Endothelial cell of umbilical vein (primary cell): ENCODE results near the gene TRMO. TPM values are rescaled to one million over a fixed set of nuclear protein-coding genes. Genes with fewer than 3 reads are reported as not detected.

Experiments
- BruUV-seq: library from RNA; stranded (reverse); fragments of 400-500 nt; replicated peaks from 2 replicates; lab custom pipeline; 2021; lab: Mats Ljungman, UMichigan
- CTCF ChIA-PET: fragments of 300-600, 350-600 bp; sonication (Branson Sonifier 250); formaldehyde crosslinking; loops from one replicate; lab custom pipeline; 2021; ENCODE audit warnings: antibody characterized with exemption, inconsistent platforms; lab: Charles Lee
- POLR2A ChIA-PET: fragments of 300-600, 350-600 bp; sonication (Branson Sonifier 250); formaldehyde crosslinking; loops from one replicate; lab custom pipeline; 2021; ENCODE audit warnings: antibody characterized with exemption, inconsistent platforms; lab: Charles Lee
- DNase-seq: peaks from one replicate; pipeline ENCODE4 v3.0.0-alpha.2; 2011; ENCODE audit warnings: low read depth, low spot score
- FAIRE-seq: peaks from 2 replicates; lab custom pipeline; 2011; peaks lifted over from hg19 to GRCh38; lab: Jason Lieb, UNC
- H2AFZ ChIP-seq: 2 replicates; pipeline ENCODE4 v1.6.0; 2012; ENCODE audit warnings: low read depth, low read length, control low read depth, inconsistent platforms
- H3K27ac ChIP-seq: 2 replicates; pipeline ENCODE4 v1.5.1; 2011; ENCODE audit warnings: low read depth, mild to moderate bottlenecking, control low read depth, low read length, moderate library complexity; ENCODE audit not compliant: insufficient read depth
- H3K27me3 ChIP-seq, 2 experiments: 2 replicates each; pipeline versions ENCODE4 v1.6.0 to v1.6.1; 2011; ENCODE audit warnings: low read length in 2 of 2, mixed read lengths in 1 of 2; ENCODE audit not compliant: control insufficient read depth in 2 of 2, insufficient read depth in 2 of 2
- H3K36me3 ChIP-seq, 2 experiments: 2 replicates in 1 of 2; 3 replicates in 1 of 2; pipeline ENCODE4 v1.5.1; 2011; ENCODE audit warnings: low read length in 2 of 2, mild to moderate bottlenecking in 1 of 2, moderate library complexity in 1 of 2; ENCODE audit not compliant: control insufficient read depth in 2 of 2, insufficient read depth in 2 of 2; ENCODE audit errors: extremely low read depth in 1 of 2
- H3K4me1 ChIP-seq: 3 replicates; pipeline ENCODE4 v1.5.1; 2011; ENCODE audit warnings: mild to moderate bottlenecking, low read length; ENCODE audit not compliant: control insufficient read depth, insufficient read depth; ENCODE audit errors: extremely low read depth
- H3K4me2 ChIP-seq: 2 replicates; pipeline ENCODE4 v1.6.1; 2011; ENCODE audit warnings: low read length, control low read depth, mixed read lengths; ENCODE audit not compliant: insufficient read depth
- H3K4me3 ChIP-seq, 3 experiments: fragments of 200-600 bp in 1 of 3; sonication (generic), shearing (Covaris generic) in 1 of 3; replicated peaks in 1 of 3; 2 replicates each; pipeline ENCODE4 v1.5.1; 2011 to 2016; ENCODE audit warnings: control low read depth in 3 of 3, low read length in 3 of 3, mild to moderate bottlenecking in 2 of 3, inconsistent platforms in 1 of 3, low read depth in 1 of 3, moderate library complexity in 1 of 3; ENCODE audit not compliant: insufficient read depth in 1 of 3
- H3K79me2 ChIP-seq: 2 replicates; pipeline ENCODE4 v1.6.0; 2012; ENCODE audit warnings: low read length, inconsistent platforms; ENCODE audit not compliant: control insufficient read depth, insufficient read depth
- H3K9ac ChIP-seq: replicated peaks from 2 replicates; pipeline ENCODE3; 2011; ENCODE audit warnings: low read length, control low read depth; ENCODE audit not compliant: insufficient read depth; ENCODE audit errors: extremely low read depth
- H3K9me1 ChIP-seq: replicated peaks from 3 replicates; pipeline ENCODE4 v1.6.0; 2011; ENCODE audit warnings: mild to moderate bottlenecking, low read length; ENCODE audit not compliant: control insufficient read depth, insufficient read depth; ENCODE audit errors: extremely low read depth
- H3K9me3 ChIP-seq: replicated peaks from 2 replicates; pipeline ENCODE4 v1.5.1; 2012; ENCODE audit warnings: low read length, inconsistent platforms; ENCODE audit not compliant: control insufficient read depth, insufficient read depth
- H4K20me1 ChIP-seq: replicated peaks from 2 replicates; pipeline ENCODE3; 2011; ENCODE audit warnings: mild to moderate bottlenecking, low read length; ENCODE audit not compliant: control insufficient read depth, insufficient read depth; ENCODE audit errors: extremely low read depth
- FOS ChIP-seq: IDR thresholded peaks from 2 replicates; pipeline ENCODE4 v1.6.1; 2011; ENCODE audit warnings: mild to moderate bottlenecking, low read length, moderate library complexity, borderline replicate concordance; ENCODE audit not compliant: insufficient read depth
- GATA2 ChIP-seq: IDR thresholded peaks from 2 replicates; pipeline ENCODE4 v1.7.0; 2011; ENCODE audit warnings: low read depth, mild to moderate bottlenecking, moderate library complexity, mixed read lengths, low read length; ENCODE audit not compliant: insufficient read length, insufficient read depth
- JUN ChIP-seq: IDR thresholded peaks from 2 replicates; pipeline ENCODE4 v1.6.1; 2011; ENCODE audit warnings: borderline replicate concordance, low read depth; ENCODE audit not compliant: insufficient read length, insufficient read depth
- MYC ChIP-seq: IDR thresholded peaks from one replicate; pipeline ENCODE4 v1.6.1; 2011; ENCODE audit warnings: mild to moderate bottlenecking, low read depth, low read length
- POLR2AphosphoS5 ChIP-seq: IDR thresholded peaks from 2 replicates; pipeline ENCODE4 v1.6.1; 2012; ENCODE audit warnings: low read depth, mild to moderate bottlenecking, control low read depth, low read length, moderate library complexity; ENCODE audit not compliant: insufficient read depth
- dilution Hi-C: fragments of 300-500 bp; cut with MboI; formaldehyde crosslinking; loops from one replicate; pipeline ENCODE4 v1.15.0; 2019; ENCODE audit warnings: low sequenced_read_pairs; ENCODE audit not compliant: extremely low pct_ligation_motif_present
- intact Hi-C: fragments of 100-400 bp; cut with micrococcal nuclease; formaldehyde crosslinking; loops from one replicate; pipeline ENCODE4 v1.10.0; 2022
- polyA plus RNA-seq, 4 experiments: library from polyadenylated mRNA; depleted of rRNA in 3 of 4; stranded (reverse) in 3 of 4; unstranded in 1 of 4; fragments of >200 nt; gene quantifications; 2 replicates each; pipeline versions ENCODE4 v1.2.1 to v1.2.3, GENCODE V29; 2011 to 2012; ENCODE audit warnings: missing spikeins in 1 of 4
- total RNA-seq: library from RNA; stranded (reverse); gene quantifications from 2 replicates; pipeline ENCODE4 v1.2.3, GENCODE V29; 2021
- TF ChIP-seq, protein P1 (sequence below), 2 donors: IDR thresholded peaks; 1 replicate in 1 of 2; 2 replicates in 1 of 2; pipeline ENCODE4 v1.5.1; 2011; ENCODE audit warnings: low read length in 2 of 2, mild to moderate bottlenecking in 2 of 2, moderate library complexity in 2 of 2, control low read depth in 1 of 2, inconsistent platforms in 1 of 2, low read depth in 1 of 2; ENCODE audit not compliant: insufficient read depth in 1 of 2; ENCODE audit errors: extremely low read depth in 1 of 2
- TF ChIP-seq, protein P2 (sequence below): IDR thresholded peaks from 2 replicates; pipeline ENCODE4 v1.6.1; 2011; ENCODE audit not compliant: insufficient read depth, insufficient read length

The TRMO gene
- total and polyA plus RNA-seq, 2 donors (not counting 3 experiments of a cell fraction or from before 2014, with no cell fraction given), result 10.1 to 11.9 TPM

DNA sequence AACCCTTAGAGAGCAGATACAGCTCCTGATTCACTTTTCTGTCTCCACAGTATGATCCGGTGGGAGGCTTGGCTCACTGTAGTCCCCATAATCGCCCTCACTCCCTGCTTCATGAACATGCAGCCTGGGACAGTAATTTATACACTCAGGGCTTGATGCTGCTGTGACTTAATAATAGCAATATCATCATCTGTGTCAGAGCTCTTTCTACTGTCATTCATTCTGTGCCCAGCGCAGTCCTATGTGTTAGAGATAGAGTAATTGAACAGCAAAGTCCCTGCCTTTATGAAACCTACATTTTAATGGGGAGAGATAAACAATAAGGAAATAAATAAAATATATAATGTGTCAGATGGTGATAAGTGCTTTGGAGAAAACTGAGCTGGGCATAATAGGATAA lies 18.4 kb upstream of the TRMO start:
- TF ChIP-seq GATA2, result no peak
- no TSS peak for BruUV-seq
- Histone ChIP-seq H3K4me3 (no peak overlapping the region), H3K27ac (no peak overlapping the region), H4K20me1 (no peaks in the 10 kb centered on the region), H3K9me3 (no peaks in the 10 kb centered on the region), H3K9me1 (no peaks in the 10 kb centered on the region), H3K27me3 (peaks cover 39 to 79% of the 10 kb centered on the region in 2 experiments), H3K4me1 (no peaks in the 10 kb centered on the region), H3K9ac (no peak overlapping the region), H3K4me2 (no peak overlapping the region), H3K79me2 (no peaks in the 10 kb centered on the region), H3K36me3 (no peaks in the 10 kb centered on the region), H2AFZ (no peak overlapping the region)
- intact Hi-C loops (no loop called here), dilution Hi-C loops (no loop called here)
- CTCF ChIA-PET, result interaction anchor here (2.1 kb wide), 1 partner anchor 18 kb away, joined by 6 read pairs; the partner anchor contains the start of gene TRMO
- POLR2A ChIA-PET, result no interaction called here
- DNase-seq, result no peak
- no peak for FAIRE-seq

DNA sequence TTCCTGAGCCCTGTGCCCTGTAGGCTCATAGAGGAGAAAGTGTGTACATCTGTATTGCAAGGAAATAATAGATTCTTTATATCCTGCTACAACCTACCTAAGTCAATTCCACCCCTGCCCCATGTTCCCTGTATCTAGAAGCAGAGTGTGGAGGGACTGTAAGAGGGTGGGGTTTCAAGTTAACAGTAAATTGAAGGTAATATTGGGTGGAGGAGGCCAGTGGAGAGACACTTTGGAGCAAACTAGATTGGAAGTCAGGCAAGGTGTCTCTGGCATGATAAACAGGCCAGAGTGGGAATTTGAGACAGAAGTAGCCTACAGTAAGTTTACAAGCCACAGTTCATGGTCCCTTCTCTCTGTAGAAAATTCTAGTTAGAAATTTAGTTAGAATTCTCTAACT lies 17.9 kb upstream of the TRMO start:
- Histone ChIP-seq H3K9me3 (no peaks in the 10 kb centered on the region), H3K9me1 (no peaks in the 10 kb centered on the region), H3K27ac (no peak overlapping the region), H3K79me2 (no peaks in the 10 kb centered on the region), H3K36me3 (no peaks in the 10 kb centered on the region), H3K9ac (no peak overlapping the region), H2AFZ (no peak overlapping the region), H4K20me1 (no peaks in the 10 kb centered on the region), H3K4me3 (no peak overlapping the region), H3K4me1 (no peaks in the 10 kb centered on the region), H3K4me2 (no peak overlapping the region), H3K27me3 (peaks cover 42 to 82% of the 10 kb centered on the region in 2 experiments)
- intact Hi-C loops, result no loop called here
- FAIRE-seq (no peak), DNase-seq (no peak)
- BruUV-seq, result no TSS peak
- POLR2A ChIA-PET, result no interaction called here
- TF ChIP-seq JUN (no peak), FOS (no peak), MYC (no peak), POLR2AphosphoS5 (no peak)
- TF ChIP-seq, protein P1, sequence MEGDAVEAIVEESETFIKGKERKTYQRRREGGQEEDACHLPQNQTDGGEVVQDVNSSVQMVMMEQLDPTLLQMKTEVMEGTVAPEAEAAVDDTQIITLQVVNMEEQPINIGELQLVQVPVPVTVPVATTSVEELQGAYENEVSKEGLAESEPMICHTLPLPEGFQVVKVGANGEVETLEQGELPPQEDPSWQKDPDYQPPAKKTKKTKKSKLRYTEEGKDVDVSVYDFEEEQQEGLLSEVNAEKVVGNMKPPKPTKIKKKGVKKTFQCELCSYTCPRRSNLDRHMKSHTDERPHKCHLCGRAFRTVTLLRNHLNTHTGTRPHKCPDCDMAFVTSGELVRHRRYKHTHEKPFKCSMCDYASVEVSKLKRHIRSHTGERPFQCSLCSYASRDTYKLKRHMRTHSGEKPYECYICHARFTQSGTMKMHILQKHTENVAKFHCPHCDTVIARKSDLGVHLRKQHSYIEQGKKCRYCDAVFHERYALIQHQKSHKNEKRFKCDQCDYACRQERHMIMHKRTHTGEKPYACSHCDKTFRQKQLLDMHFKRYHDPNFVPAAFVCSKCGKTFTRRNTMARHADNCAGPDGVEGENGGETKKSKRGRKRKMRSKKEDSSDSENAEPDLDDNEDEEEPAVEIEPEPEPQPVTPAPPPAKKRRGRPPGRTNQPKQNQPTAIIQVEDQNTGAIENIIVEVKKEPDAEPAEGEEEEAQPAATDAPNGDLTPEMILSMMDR (IDR thresholded peaks at IDR 0.05; ENCODE audit: extremely low read depth in 1 of 2, insufficient read depth in 1 of 2, low read depth in 1 of 2, low read length in 2 of 2), result no peak
- TF ChIP-seq, protein P2, sequence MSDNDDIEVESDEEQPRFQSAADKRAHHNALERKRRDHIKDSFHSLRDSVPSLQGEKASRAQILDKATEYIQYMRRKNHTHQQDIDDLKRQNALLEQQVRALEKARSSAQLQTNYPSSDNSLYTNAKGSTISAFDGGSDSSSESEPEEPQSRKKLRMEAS, result no peak
- CTCF ChIA-PET, result interaction anchor here (1.4 kb wide), 1 partner anchor 10 kb away, joined by 3 read pairs; no protein-coding TSS in a partner anchor
- dilution Hi-C loops, result no loop called here
